Measurements from ENCODE around the gene ARHGAP44.

DNA sequence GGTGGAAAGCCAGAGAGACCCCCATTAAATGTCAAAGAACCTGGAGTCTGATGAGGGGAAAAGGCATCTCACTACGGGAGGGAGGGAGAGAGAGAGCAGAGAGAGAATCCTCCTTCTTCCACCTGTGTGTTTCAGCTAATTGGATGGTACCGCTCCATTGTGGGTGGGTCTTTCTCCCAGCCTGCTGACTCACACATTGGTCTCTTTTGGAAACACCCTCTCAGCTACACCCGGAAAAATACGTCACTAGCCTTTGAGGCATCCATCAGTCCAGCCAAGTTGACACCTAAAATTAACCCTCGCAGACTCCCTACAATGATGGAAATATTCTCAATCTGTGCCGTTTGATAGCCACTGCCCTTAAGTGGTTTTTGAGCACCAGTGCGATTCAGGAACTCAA is 128.1 kb downstream of the ARHGAP44 start:
- TF ChIP-seq FOXK2 (IDR thresholded peaks at IDR 0.05): no peak
- no peak for TF ChIP-seq SP1 (IDR thresholded peaks at IDR 0.05)
- TF ChIP-seq SUZ12 (IDR thresholded peaks at IDR 0.05): no peak
- no peak for TF ChIP-seq FOXA1 (IDR thresholded peaks at IDR 0.05)
- TF ChIP-seq ZNF384 (IDR thresholded peaks at IDR 0.05): no peak
- no peak for TF ChIP-seq NFRKB (IDR thresholded peaks at IDR 0.05)
- no peak for TF ChIP-seq BHLHE40 (IDR thresholded peaks at IDR 0.05; ENCODE audit: borderline replicate concordance)
- no peak for TF ChIP-seq ARNT (IDR thresholded peaks at IDR 0.05)
- TF ChIP-seq, protein P1, sequence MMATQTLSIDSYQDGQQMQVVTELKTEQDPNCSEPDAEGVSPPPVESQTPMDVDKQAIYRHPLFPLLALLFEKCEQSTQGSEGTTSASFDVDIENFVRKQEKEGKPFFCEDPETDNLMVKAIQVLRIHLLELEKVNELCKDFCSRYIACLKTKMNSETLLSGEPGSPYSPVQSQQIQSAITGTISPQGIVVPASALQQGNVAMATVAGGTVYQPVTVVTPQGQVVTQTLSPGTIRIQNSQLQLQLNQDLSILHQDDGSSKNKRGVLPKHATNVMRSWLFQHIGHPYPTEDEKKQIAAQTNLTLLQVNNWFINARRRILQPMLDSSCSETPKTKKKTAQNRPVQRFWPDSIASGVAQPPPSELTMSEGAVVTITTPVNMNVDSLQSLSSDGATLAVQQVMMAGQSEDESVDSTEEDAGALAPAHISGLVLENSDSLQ (IDR thresholded peaks at IDR 0.05): no peak
- no peak for TF ChIP-seq ELF4 (IDR thresholded peaks at IDR 0.05)

Measured in HEK293T (cell line).